ENCODE data around the gene SH3GLB2.

GRCh38 chr9:129026442-129027223, 1.5 kb downstream of the SH3GLB2 start:
- TF ChIP-seq, protein P1, sequence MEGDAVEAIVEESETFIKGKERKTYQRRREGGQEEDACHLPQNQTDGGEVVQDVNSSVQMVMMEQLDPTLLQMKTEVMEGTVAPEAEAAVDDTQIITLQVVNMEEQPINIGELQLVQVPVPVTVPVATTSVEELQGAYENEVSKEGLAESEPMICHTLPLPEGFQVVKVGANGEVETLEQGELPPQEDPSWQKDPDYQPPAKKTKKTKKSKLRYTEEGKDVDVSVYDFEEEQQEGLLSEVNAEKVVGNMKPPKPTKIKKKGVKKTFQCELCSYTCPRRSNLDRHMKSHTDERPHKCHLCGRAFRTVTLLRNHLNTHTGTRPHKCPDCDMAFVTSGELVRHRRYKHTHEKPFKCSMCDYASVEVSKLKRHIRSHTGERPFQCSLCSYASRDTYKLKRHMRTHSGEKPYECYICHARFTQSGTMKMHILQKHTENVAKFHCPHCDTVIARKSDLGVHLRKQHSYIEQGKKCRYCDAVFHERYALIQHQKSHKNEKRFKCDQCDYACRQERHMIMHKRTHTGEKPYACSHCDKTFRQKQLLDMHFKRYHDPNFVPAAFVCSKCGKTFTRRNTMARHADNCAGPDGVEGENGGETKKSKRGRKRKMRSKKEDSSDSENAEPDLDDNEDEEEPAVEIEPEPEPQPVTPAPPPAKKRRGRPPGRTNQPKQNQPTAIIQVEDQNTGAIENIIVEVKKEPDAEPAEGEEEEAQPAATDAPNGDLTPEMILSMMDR (IDR thresholded peaks at IDR 0.05; ENCODE audit: low read depth, low read length, missing input control) = no peak
- TF ChIP-seq SP1 (IDR thresholded peaks at IDR 0.05) (no peak), TAF1 (conservative IDR thresholded peaks at IDR 0.05) (no peak)
- TF ChIP-seq, protein P2, sequence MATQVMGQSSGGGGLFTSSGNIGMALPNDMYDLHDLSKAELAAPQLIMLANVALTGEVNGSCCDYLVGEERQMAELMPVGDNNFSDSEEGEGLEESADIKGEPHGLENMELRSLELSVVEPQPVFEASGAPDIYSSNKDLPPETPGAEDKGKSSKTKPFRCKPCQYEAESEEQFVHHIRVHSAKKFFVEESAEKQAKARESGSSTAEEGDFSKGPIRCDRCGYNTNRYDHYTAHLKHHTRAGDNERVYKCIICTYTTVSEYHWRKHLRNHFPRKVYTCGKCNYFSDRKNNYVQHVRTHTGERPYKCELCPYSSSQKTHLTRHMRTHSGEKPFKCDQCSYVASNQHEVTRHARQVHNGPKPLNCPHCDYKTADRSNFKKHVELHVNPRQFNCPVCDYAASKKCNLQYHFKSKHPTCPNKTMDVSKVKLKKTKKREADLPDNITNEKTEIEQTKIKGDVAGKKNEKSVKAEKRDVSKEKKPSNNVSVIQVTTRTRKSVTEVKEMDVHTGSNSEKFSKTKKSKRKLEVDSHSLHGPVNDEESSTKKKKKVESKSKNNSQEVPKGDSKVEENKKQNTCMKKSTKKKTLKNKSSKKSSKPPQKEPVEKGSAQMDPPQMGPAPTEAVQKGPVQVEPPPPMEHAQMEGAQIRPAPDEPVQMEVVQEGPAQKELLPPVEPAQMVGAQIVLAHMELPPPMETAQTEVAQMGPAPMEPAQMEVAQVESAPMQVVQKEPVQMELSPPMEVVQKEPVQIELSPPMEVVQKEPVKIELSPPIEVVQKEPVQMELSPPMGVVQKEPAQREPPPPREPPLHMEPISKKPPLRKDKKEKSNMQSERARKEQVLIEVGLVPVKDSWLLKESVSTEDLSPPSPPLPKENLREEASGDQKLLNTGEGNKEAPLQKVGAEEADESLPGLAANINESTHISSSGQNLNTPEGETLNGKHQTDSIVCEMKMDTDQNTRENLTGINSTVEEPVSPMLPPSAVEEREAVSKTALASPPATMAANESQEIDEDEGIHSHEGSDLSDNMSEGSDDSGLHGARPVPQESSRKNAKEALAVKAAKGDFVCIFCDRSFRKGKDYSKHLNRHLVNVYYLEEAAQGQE (IDR thresholded peaks at IDR 0.05) = no peak

Measured in liver (tissue), 3 donors.